K562 (cell line): ENCODE results near the gene RERE. TPM values are rescaled to one million over a fixed set of nuclear protein-coding genes. Genes with fewer than 3 reads are reported as not detected.

Experiments used
- BDP1 ChIP-seq: IDR thresholded peaks from 3 replicates; pipeline ENCODE4 v1.6.1; 2011; ENCODE audit not compliant: insufficient read length, insufficient read depth
- MGA ChIP-seq: fragments of 450-650 bp; IDR thresholded peaks from 2 replicates; pipeline ENCODE4 v1.6.1; 2016; ENCODE audit warnings: mild to moderate bottlenecking, moderate library complexity
- NCOA1 ChIP-seq: fragments of 450-650 bp; IDR thresholded peaks from 2 replicates; pipeline ENCODE4 v1.6.1; 2016; ENCODE audit warnings: low read depth
- VEZF1 ChIP-seq: fragments of 200-800 bp; sonication (Bioruptor generic); IDR thresholded peaks from 2 replicates; pipeline ENCODE4 v1.6.1; 2017; ENCODE audit warnings: missing genetic modification characterization, missing compliant biosample characterization
- polyA plus RNA-seq, 8 experiments: library from polyadenylated mRNA; depleted of rRNA in 4 of 8; stranded (reverse) in 5 of 8; unstranded in 3 of 8; fragments of >200 nt; fragmentation: Nextera tagmentation in 2 of 8; fragmentation: Illumina TruSeq in 1 of 8; extraction: Ambion mirVana in 2 of 8; extraction: Trizol in 1 of 8; gene quantifications; 2 replicates each; pipeline versions ENCODE4 v1.2.1 to v1.2.3, GENCODE V29; 2011 to 2014; ENCODE audit warnings: inconsistent platforms in 1 of 8, missing spikeins in 1 of 8
- total RNA-seq, 7 experiments: library from RNA; depleted of rRNA in 6 of 7; stranded (reverse); fragments of >200 nt in 6 of 7; fragmentation: Illumina TruSeq in 2 of 7; extraction: Trizol in 2 of 7; gene quantifications; 2 replicates each; pipeline versions ENCODE4 v1.2.1 to v1.2.3, GENCODE V29; 2011 to 2021; ENCODE audit warnings: low replicate concordance in 1 of 7
- TF ChIP-seq, protein P1 (sequence below): fragments of 250-450 bp; sonication (Bioruptor Pico); IDR thresholded peaks from 2 replicates; pipeline ENCODE4 v1.9.0; 2021; ENCODE audit warnings: mild to moderate bottlenecking, inconsistent platforms
- TF ChIP-seq, protein P2 (sequence below): fragments of 450-650 bp; IDR thresholded peaks from 2 replicates; pipeline ENCODE4 v1.6.1; 2017; ENCODE audit warnings: antibody characterized with exemption, mild to moderate bottlenecking

RERE gene
- total and polyA plus RNA-seq, 9 of the 15 experiments (the other 6 are each of a cell fraction or from before 2014, with no cell fraction given) = 3.0 to 51.5 (median 13.4) TPM

DNA sequence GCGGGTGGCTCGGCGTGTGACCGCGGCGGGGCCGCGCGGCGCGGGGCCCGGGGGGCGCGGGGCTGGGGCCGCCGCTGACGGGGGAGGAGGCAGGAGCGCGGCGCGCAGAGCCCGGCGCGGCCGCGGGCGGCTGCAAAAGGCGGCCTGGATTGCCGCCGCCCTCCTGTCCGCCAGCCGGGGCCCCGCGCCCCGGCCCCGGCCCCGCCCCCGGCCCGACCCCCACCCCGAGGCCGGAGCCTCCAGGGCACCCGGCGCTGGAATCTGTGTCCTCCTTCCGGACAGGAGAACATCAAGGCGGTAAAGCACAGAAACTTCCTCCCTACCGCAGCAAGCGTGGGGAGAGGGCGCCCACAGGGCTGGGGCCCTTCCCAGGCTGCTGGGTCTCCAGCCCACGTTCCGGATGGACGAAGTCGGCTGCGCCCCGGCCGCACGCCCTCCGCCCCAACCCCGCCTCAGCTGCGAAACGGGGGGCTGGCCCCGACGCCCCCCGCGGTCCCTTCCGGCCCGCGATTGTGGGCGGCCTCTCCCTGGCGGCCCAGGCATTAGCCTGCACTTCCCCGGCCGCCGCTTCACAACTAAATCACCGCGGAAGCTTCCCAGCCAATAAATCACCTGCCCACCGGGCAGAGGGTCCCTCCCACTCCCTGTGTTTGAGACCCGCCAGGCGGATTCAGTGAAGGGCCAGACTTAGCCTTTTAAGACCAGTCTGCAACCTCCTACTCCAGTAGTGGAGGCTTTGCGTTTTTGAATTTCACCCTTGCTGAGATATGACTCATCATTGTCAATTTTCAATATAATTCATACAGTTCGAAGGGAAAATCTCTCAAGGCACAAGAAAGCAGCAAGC, 393.5 kb downstream of the RERE start (continued):
- TF ChIP-seq NCOA1 = no peak
- no peak for TF ChIP-seq MGA
- TF ChIP-seq, protein P1, sequence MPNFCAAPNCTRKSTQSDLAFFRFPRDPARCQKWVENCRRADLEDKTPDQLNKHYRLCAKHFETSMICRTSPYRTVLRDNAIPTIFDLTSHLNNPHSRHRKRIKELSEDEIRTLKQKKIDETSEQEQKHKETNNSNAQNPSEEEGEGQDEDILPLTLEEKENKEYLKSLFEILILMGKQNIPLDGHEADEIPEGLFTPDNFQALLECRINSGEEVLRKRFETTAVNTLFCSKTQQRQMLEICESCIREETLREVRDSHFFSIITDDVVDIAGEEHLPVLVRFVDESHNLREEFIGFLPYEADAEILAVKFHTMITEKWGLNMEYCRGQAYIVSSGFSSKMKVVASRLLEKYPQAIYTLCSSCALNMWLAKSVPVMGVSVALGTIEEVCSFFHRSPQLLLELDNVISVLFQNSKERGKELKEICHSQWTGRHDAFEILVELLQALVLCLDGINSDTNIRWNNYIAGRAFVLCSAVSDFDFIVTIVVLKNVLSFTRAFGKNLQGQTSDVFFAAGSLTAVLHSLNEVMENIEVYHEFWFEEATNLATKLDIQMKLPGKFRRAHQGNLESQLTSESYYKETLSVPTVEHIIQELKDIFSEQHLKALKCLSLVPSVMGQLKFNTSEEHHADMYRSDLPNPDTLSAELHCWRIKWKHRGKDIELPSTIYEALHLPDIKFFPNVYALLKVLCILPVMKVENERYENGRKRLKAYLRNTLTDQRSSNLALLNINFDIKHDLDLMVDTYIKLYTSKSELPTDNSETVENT (CRISPR knock-in tag) = peak; percentile 44; the same call in 1 of the 2 replicates
- TF ChIP-seq, protein P2, sequence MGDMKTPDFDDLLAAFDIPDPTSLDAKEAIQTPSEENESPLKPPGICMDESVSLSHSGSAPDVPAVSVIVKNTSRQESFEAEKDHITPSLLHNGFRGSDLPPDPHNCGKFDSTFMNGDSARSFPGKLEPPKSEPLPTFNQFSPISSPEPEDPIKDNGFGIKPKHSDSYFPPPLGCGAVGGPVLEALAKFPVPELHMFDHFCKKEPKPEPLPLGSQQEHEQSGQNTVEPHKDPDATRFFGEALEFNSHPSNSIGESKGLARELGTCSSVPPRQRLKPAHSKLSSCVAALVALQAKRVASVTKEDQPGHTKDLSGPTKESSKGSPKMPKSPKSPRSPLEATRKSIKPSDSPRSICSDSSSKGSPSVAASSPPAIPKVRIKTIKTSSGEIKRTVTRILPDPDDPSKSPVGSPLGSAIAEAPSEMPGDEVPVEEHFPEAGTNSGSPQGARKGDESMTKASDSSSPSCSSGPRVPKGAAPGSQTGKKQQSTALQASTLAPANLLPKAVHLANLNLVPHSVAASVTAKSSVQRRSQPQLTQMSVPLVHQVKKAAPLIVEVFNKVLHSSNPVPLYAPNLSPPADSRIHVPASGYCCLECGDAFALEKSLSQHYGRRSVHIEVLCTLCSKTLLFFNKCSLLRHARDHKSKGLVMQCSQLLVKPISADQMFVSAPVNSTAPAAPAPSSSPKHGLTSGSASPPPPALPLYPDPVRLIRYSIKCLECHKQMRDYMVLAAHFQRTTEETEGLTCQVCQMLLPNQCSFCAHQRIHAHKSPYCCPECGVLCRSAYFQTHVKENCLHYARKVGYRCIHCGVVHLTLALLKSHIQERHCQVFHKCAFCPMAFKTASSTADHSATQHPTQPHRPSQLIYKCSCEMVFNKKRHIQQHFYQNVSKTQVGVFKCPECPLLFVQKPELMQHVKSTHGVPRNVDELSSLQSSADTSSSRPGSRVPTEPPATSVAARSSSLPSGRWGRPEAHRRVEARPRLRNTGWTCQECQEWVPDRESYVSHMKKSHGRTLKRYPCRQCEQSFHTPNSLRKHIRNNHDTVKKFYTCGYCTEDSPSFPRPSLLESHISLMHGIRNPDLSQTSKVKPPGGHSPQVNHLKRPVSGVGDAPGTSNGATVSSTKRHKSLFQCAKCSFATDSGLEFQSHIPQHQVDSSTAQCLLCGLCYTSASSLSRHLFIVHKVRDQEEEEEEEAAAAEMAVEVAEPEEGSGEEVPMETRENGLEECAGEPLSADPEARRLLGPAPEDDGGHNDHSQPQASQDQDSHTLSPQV = no peak
- TF ChIP-seq BDP1 = no peak
- peak; percentile 68 for TF ChIP-seq VEZF1 (CRISPR knock-in tag)
